Stimulated activated CD4-positive, alpha-beta T cell treated with anti-CD3 and anti-CD28 coated beads, Interleukin-1b, Interleukin-23, amount 100 ng/mL, for 4 hours (primary cell): ENCODE measurements around the gene MSRB2.
"Not testable (repeated sequence)": the region's sequence is repeated elsewhere in the genome, so short reads cannot be mapped to it uniquely, and the experiment has no call there.

Experiments
- DNase-seq, 2 donors: peaks; one replicate each; pipeline ENCODE4 v3.0.0-alpha.2; 2020; ENCODE audit warnings: low read depth in 2 of 2

The MSRB2 gene

DNA sequence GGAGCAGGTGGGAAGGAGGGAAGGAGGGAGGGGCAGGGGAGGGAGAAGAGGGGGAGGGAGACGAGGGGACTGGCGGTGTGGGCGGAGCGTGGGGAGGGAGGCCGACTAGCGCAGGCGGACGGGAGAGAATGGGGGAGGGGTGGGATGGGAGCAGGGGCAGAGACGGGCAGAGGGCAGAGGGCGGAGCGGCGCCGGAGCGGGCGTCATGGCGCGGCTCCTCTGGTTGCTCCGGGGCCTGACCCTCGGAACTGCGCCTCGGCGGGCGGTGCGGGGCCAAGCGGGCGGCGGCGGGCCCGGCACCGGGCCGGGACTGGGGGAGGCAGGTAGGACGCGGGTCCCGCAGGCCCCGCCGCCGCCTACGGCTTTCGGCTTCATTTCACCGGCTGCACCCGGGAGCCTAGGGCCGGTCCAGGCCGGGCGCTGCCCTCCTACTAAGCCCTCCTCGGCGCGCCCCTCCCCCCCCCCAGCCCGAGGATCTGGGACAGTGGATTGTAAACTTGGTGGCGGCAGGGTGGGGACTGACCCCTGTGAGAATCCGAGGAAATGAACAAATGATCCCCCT is at the start of gene MSRB2:
MSRB2 (plus strand) TSS at position 176 of the 562 bp plus-strand sequence; CDS start at position 206, 30 bp downstream.
- DNase-seq: peak; percentile 58 to 72

DNA sequence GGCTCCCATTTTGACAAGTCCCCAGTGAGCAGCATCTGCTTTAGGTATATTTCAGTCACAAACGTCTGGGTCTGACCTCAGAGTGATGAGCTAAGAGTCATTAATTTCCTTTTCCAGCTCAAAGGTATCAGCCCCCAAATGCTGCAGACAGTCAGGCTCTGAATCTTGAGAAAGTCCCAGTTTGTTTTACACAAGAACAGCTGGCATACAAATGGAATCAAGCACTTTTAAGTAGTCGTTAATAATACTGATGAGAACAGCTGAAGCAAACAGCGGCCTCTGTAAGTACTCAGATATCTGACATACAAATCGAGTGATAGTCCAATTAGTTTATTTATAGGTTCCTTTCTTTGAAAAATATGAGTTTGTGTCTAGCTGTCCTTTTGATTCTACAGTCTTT is 49.4 kb upstream of the MSRB2 start:
- no peak for DNase-seq

DNA sequence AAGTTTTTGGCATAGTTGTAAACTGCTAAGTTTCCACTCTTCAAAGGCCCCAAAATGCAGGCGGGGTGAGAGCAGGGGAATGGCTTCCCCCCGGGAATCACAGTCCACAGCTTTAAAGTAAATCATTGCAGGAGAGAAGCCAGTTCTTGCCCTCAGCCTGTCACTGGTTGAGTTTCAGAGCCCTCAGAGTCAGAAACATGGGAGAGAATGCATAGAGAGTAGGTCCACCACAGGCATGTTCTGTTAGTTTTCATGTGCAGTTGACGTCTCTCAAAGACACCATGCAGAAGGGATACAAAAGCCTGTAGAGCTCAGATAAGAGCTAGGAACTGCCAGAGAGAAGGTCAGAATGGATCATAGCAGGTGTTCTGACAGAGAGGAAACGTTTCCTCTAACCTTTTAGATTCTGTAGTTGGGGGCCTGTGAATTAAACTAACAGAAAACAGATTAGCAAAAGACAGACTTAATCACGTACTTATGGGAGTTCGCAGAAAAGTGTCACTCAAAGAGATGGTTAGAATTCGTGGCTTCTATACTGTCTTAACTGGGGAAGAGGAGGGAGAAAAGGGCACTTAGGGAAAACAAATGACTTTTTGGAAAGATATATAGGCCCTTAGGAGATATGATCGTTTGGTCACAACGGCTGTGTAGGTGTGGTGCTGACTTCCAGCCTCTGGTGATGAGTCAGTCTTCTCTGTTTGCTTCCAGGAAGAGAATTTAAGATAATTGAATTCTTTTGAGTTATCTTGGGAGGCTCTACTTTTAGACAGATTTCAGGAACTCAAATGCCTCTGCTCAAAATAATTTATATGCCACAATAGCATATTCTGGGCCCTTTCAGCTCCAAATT is 48.0 kb upstream of the MSRB2 start:
- no peak for DNase-seq

DNA sequence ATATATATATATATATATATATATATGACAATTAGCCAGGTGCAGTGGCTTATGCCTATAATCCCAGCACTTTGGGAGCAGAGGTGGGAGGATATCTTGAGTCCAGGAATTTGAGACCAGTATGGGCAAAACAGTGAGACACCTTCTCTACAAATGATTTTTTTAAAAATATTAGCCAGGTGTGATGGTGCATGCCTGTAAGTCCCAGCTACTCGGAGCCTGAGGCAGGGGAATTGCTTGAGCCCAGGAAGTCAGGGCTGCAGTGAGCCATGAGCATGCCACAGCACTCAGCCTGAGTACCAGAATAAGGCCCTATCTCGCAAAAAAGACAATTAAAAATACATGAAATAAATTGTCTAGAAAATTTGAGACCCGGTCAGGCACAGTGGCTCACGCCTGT is 47.2 kb upstream of the MSRB2 start:
- DNase-seq: no peak

- DNase-seq: no peak
These were observed 44.1 kb upstream of the MSRB2 start for GRCh38 chr10:23051278-23051677.

- no peak for DNase-seq
These were observed 43.5 kb upstream of the MSRB2 start for GRCh38 chr10:23051855-23052331.

DNA sequence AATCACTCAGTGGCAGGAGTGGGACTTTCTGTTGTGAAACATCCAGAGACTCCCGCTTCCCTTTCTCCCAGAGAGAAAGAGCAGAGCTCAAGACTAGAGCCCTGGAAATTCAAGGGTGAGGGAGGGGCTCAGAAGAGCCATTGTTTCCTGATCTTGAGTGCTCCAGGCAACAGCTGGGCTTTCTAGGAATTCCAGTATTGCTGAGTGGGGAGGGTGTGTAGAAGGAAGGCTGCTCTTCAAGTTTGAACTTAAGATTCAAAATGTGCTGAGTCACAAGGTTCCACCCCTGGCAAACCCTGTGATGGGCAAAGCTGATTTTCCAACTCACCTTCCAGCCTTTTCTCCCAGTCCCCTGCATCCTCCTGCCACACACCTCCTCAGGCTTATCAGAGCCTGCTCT is 42.3 kb upstream of the MSRB2 start:
- DNase-seq: no peak

DNA sequence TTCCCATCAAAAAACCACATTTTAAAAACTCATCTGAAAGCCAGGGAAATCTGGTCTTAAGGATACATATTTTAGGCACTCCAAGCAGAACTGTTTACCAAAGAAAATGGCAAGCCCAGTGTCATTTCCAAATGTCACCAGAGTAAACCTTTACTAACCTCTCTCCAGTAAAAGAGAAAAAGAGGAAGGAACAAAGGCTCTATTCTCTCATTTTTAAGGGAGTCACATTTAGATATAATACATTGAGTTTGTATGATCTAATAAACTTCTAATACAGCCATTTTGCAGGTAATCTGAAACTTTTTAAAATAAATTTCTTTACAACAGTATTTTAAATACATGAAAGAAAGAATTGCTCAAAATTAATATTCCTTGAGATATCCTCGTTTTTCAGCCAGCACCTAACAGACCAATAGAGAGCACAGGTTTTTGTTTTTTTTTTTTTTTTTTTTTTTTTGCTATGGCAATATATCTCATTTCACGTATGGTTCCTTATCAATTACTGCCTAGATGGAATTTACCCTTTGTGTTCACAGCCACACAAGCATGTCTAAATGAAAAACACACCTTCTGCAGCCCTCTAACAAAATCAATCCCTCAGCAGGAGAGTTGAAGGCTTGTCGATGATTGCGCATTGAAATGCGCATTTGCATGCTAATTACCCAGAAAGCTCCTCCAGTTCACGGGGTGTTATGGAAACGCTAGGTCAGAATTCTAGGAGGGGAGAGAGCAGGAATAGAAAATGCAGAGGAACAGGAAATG is 39.8 kb upstream of the MSRB2 start:
- no peak for DNase-seq

DNA sequence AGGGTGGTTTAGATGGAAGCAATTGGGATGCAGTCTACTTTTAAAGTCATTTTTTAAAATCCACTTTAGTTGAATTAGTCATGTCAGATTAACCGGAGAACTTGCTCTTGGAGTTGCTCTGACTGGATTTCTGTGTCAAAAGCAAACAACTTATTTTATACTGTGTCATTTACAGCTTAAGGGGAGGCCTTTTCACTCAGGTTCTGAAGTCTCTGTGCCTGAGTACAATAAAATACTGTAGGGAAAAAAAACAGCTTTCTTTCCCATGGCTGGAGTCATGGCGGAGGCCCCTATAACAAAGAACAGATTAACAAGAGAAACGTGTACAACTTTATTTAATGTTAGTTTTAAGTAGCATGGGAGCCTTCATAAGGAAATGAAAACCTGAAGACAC is 39.2 kb upstream of the MSRB2 start:
- no peak for DNase-seq

DNA sequence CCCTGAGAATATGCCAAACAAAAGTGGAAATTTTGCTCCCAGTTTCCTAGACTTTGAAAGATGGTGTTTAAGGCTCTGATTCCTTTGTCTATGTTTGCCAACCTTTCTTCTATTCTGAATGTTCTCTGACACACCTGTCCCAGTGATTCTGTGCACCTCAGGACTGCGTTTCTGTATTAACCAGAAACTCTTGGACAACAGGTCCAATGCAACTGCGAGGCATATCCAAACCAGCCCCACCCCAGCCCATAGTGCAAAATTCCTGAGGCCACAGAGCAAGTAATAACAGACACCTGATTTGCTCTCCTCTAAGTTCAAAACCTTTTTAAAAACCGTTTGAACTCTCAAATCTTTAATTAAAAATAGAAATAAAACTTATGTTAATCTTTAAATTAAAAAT is 37.0 kb upstream of the MSRB2 start:
- DNase-seq: no peak

DNA sequence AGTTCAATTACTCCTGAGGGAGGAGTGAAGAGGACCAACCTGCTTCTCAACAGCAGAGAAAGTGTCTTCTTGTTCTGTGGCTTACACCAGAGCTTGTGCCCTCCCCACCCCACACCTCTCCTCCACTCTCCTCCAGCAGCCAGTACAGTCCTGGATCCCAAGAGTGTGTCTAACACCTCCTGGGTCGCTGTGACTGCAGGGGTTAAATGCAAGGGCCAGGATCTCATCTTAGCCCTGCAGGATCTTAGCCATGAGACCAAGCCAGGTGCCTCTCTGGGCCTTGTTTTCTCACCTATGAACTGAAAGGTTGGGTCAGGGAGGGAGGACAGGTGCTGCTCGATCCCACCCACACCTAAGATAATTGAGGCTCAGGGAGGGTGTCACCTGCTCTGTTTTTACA is 34.5 kb upstream of the MSRB2 start:
- DNase-seq: no peak

DNA sequence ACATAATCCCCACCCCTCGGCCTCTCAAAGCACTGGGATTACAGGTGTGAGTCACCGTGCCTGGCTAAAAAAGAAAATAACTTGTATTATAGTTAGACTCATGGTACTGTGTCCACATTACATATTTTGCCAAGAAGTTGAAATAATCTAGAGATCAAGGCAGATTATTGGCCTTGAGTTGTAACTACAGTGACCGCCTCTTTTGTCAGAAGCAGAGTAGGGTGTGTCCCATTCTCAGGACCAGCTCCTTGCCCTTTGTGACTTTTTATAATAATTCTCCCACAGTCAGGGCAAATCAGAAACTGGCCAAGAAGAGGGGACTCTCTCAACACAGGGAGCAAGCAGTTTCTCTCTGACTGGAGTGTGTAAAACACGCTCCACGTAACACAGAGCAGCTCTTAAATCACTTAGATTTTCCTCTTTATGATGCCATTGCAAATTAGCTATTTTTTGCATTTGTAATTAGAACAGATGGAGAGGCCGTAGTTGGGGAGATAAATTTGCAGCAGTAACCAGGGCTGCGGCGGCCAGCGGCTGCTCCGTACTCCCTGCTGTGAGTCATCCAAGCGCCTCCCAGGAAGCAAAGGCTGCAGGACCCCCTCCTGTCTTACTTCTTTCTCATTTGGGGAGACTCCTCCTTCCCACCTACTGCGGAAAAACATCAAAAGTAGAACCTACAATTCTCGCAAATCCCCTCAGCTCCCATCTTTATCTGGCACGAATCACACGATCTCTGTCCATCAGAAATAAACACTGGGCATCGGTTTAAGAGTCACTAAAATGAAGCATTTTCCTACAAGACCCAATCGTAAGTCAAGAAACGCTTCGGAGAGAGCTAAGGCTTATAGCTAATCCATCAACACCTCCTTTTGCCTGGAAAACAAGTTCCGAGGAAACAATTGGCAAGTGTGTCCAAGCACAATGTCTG is 32.1 kb upstream of the MSRB2 start:
- no peak for DNase-seq

GRCh38 chr10:23063973-23064812 is 31.2 kb upstream of the MSRB2 start:
- no peak for DNase-seq

- DNase-seq: not testable (repeated sequence)
These were observed 30.6 kb upstream of the MSRB2 start for GRCh38 chr10:23064813-23065114.

GRCh38 chr10:23065181-23065948 is 30.0 kb upstream of the MSRB2 start:
- DNase-seq: no peak

- DNase-seq: no peak
These were observed 28.0 kb upstream of the MSRB2 start for GRCh38 chr10:23067337-23067736.

- DNase-seq: peak; percentile 55 to 62
These were observed 27.2 kb upstream of the MSRB2 start for GRCh38 chr10:23067939-23068775.

GRCh38 chr10:23069019-23069815 is 26.2 kb upstream of the MSRB2 start:
- DNase-seq: no peak
